Measurements from ENCODE around the gene DHRS3. TPM values are rescaled to one million over a fixed set of nuclear protein-coding genes. Genes with fewer than 3 reads are reported as not detected.

The DHRS3 gene
- total and polyA plus RNA-seq, 2 of the 13 experiments (the other 11 are each of a cell fraction or from before 2014, with no cell fraction given), result 48.5 to 90.5 TPM

DNA sequence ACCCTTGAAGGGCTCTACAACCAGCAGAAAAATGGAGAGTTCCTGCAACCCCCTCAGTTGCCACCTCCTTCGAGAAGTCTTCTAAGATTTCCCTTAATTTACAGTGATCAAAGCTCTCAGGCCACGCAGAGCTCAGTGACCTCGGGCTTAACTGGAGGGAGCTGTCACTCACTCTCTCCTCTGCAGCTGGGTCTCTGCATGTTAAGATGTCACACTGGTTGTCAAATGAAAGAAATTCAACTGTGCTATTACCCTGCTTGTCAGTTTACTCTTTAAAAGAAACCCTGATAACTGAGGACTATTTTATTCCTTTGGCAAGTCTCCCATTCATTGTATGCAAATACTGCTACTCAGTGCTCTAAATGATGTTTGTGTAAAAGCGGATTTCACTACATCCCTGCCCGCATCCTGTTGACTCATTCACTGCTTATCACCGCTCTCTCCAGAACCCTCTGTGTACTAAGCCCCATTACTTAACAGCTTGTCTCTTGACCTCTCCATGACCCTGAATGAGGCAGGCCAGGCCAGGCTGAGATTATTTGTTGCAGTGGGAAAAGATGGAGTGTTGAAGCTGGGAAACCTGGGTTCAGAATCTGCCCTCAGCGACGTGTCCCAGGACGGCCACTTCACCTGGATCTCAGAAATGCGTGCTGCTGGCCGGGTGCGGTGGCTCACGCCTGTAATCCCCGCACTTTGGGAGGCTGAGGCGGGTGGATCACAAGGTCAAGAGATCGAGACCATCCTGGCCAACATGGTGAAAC lies 13.7 kb downstream of the DHRS3 start (continued):
- TF ChIP-seq, protein P1, sequence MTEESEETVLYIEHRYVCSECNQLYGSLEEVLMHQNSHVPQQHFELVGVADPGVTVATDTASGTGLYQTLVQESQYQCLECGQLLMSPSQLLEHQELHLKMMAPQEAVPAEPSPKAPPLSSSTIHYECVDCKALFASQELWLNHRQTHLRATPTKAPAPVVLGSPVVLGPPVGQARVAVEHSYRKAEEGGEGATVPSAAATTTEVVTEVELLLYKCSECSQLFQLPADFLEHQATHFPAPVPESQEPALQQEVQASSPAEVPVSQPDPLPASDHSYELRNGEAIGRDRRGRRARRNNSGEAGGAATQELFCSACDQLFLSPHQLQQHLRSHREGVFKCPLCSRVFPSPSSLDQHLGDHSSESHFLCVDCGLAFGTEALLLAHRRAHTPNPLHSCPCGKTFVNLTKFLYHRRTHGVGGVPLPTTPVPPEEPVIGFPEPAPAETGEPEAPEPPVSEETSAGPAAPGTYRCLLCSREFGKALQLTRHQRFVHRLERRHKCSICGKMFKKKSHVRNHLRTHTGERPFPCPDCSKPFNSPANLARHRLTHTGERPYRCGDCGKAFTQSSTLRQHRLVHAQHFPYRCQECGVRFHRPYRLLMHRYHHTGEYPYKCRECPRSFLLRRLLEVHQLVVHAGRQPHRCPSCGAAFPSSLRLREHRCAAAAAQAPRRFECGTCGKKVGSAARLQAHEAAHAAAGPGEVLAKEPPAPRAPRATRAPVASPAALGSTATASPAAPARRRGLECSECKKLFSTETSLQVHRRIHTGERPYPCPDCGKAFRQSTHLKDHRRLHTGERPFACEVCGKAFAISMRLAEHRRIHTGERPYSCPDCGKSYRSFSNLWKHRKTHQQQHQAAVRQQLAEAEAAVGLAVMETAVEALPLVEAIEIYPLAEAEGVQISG (CRISPR knock-in tag; IDR thresholded peaks at IDR 0.05), result peak; percentile 62; the same call in 1 of the 2 replicates
- peak; percentile 81 for TF ChIP-seq SP5 (CRISPR knock-in tag; IDR thresholded peaks at IDR 0.05; ENCODE audit: borderline replicate concordance, low read depth)
- TF ChIP-seq RBM39 (IDR thresholded peaks at IDR 0.05; ENCODE audit: low read depth, low read length, poor library complexity, severe bottlenecking), result no peak
- TF ChIP-seq, protein P2, sequence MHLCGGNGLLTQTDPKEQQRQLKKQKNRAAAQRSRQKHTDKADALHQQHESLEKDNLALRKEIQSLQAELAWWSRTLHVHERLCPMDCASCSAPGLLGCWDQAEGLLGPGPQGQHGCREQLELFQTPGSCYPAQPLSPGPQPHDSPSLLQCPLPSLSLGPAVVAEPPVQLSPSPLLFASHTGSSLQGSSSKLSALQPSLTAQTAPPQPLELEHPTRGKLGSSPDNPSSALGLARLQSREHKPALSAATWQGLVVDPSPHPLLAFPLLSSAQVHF (CRISPR knock-in tag; IDR thresholded peaks at IDR 0.05), result no peak
- TF ChIP-seq, protein P3, sequence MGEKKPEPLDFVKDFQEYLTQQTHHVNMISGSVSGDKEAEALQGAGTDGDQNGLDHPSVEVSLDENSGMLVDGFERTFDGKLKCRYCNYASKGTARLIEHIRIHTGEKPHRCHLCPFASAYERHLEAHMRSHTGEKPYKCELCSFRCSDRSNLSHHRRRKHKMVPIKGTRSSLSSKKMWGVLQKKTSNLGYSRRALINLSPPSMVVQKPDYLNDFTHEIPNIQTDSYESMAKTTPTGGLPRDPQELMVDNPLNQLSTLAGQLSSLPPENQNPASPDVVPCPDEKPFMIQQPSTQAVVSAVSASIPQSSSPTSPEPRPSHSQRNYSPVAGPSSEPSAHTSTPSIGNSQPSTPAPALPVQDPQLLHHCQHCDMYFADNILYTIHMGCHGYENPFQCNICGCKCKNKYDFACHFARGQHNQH (CRISPR knock-in tag; IDR thresholded peaks at IDR 0.05), result peak; percentile 83
- no peak for TF ChIP-seq ZSCAN12 (CRISPR knock-in tag; IDR thresholded peaks at IDR 0.05)
- TF ChIP-seq, protein P4, sequence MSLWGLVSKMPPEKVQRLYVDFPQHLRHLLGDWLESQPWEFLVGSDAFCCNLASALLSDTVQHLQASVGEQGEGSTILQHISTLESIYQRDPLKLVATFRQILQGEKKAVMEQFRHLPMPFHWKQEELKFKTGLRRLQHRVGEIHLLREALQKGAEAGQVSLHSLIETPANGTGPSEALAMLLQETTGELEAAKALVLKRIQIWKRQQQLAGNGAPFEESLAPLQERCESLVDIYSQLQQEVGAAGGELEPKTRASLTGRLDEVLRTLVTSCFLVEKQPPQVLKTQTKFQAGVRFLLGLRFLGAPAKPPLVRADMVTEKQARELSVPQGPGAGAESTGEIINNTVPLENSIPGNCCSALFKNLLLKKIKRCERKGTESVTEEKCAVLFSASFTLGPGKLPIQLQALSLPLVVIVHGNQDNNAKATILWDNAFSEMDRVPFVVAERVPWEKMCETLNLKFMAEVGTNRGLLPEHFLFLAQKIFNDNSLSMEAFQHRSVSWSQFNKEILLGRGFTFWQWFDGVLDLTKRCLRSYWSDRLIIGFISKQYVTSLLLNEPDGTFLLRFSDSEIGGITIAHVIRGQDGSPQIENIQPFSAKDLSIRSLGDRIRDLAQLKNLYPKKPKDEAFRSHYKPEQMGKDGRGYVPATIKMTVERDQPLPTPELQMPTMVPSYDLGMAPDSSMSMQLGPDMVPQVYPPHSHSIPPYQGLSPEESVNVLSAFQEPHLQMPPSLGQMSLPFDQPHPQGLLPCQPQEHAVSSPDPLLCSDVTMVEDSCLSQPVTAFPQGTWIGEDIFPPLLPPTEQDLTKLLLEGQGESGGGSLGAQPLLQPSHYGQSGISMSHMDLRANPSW (CRISPR knock-in tag; IDR thresholded peaks at IDR 0.05; ENCODE audit: borderline replicate concordance), result no peak
- TF ChIP-seq, protein P5, sequence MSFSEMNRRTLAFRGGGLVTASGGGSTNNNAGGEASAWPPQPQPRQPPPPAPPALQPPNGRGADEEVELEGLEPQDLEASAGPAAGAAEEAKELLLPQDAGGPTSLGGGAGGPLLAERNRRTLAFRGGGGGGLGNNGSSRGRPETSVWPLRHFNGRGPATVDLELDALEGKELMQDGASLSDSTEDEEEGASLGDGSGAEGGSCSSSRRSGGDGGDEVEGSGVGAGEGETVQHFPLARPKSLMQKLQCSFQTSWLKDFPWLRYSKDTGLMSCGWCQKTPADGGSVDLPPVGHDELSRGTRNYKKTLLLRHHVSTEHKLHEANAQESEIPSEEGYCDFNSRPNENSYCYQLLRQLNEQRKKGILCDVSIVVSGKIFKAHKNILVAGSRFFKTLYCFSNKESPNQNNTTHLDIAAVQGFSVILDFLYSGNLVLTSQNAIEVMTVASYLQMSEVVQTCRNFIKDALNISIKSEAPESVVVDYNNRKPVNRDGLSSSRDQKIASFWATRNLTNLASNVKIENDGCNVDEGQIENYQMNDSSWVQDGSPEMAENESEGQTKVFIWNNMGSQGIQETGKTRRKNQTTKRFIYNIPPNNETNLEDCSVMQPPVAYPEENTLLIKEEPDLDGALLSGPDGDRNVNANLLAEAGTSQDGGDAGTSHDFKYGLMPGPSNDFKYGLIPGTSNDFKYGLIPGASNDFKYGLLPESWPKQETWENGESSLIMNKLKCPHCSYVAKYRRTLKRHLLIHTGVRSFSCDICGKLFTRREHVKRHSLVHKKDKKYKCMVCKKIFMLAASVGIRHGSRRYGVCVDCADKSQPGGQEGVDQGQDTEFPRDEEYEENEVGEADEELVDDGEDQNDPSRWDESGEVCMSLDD (CRISPR knock-in tag; IDR thresholded peaks at IDR 0.05; ENCODE audit: borderline replicate concordance), result no peak
- no peak for TF ChIP-seq ARNT (IDR thresholded peaks at IDR 0.05)
- peak; percentile 75 for TF ChIP-seq ISL2 (CRISPR knock-in tag; IDR thresholded peaks at IDR 0.05)
- TF ChIP-seq SIX4 (CRISPR knock-in tag; IDR thresholded peaks at IDR 0.05), result peak; percentile 59
- TF ChIP-seq NR2C2 (CRISPR knock-in tag; IDR thresholded peaks at IDR 0.05; ENCODE audit: borderline replicate concordance), result peak; percentile 92
- TF ChIP-seq, protein P6, sequence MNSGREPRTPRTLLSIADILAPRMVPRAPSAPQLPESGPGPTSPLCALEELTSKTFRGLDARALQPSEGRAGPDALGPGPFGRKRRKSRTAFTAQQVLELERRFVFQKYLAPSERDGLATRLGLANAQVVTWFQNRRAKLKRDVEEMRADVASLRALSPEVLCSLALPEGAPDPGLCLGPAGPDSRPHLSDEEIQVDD (CRISPR knock-in tag; IDR thresholded peaks at IDR 0.05; ENCODE audit: borderline replicate concordance), result no peak
- TF ChIP-seq, protein P7, sequence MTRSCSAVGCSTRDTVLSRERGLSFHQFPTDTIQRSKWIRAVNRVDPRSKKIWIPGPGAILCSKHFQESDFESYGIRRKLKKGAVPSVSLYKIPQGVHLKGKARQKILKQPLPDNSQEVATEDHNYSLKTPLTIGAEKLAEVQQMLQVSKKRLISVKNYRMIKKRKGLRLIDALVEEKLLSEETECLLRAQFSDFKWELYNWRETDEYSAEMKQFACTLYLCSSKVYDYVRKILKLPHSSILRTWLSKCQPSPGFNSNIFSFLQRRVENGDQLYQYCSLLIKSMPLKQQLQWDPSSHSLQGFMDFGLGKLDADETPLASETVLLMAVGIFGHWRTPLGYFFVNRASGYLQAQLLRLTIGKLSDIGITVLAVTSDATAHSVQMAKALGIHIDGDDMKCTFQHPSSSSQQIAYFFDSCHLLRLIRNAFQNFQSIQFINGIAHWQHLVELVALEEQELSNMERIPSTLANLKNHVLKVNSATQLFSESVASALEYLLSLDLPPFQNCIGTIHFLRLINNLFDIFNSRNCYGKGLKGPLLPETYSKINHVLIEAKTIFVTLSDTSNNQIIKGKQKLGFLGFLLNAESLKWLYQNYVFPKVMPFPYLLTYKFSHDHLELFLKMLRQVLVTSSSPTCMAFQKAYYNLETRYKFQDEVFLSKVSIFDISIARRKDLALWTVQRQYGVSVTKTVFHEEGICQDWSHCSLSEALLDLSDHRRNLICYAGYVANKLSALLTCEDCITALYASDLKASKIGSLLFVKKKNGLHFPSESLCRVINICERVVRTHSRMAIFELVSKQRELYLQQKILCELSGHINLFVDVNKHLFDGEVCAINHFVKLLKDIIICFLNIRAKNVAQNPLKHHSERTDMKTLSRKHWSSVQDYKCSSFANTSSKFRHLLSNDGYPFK (CRISPR knock-in tag; IDR thresholded peaks at IDR 0.05; ENCODE audit: borderline replicate concordance), result no peak
